Measurements from ENCODE around the gene PTPRG.
"Not testable (repeated sequence)": the region's sequence is repeated elsewhere in the genome, so short reads cannot be mapped to it uniquely, and the experiment has no call there.

Gene PTPRG

DNA sequence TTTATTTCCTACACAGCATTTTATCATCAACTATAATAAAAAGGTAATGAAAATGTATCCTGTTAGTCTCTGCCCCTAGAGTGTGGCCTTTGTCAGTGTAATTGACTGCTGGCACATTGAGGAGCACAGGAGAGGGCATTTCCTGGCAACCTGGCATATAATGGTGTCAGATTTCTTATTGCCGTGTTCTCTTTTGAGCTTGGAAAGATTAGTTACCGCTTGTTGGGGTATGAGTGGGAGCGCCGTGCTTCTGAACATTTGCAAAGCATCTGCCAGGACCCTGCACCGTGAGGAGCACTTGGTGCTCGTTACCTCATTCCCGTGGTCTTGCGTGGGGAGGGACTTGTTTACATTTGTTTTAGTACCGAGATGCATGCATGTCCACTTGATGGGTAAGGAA lies 124.4 kb downstream of the PTPRG start:
- no peak for DNase-seq (ENCODE audit: low spot score)

- DNase-seq (ENCODE audit: low spot score) = no peak
These were observed 124.9 kb downstream of the PTPRG start for GRCh38 chr3:61686228-61686648.

- no peak for DNase-seq (ENCODE audit: low spot score)
These were observed 125.8 kb downstream of the PTPRG start for GRCh38 chr3:61687206-61687605.

- DNase-seq (ENCODE audit: low spot score) = no peak
These were observed 126.4 kb downstream of the PTPRG start for GRCh38 chr3:61687663-61688306.

GRCh38 chr3:61688307-61688984 lies 127.1 kb downstream of the PTPRG start:
- DNase-seq (ENCODE audit: low spot score) = no peak

DNA sequence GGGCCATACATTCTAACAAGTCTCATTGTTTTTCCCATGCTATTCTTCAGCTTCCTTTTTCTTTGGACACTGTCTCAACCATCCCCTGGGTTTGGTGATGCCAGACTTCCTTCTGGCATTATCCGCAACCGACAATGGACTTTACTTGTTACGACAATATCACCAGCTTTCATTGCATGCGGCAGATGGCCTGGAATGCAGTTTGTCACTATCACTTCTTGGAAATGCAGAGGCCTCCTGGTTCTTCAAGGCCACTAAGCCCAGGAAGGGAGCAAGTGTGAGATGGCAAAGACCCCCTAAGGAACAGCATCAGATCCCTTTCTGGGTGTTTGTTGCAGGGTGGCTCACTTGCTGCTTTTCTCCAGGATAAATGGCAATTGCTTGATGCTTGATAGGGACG lies 128.6 kb downstream of the PTPRG start:
- no peak for DNase-seq (ENCODE audit: low spot score)

GRCh38 chr3:61691466-61691865 lies 130.1 kb downstream of the PTPRG start:
- no peak for DNase-seq (ENCODE audit: low spot score)

DNA sequence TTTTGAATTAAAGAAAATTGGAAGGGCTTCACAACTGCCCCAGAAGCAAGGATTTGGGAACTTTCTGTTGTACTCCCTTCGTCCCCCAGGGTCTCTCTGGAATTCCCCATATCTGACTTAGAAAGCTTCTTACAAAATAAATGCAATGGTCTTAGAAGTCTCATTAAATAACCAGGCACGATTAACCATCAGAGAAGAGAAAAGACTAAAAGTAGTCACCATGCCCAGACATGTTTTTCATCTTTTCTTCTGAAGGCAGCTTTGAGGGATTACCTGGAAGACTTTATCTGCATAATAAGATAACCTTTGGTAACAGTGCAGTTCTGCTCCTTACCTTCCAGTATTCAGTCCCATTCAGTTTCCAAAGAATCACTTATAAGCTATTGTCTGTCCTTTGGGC lies 135.9 kb downstream of the PTPRG start:
- DNase-seq (ENCODE audit: low spot score) = no peak

DNA sequence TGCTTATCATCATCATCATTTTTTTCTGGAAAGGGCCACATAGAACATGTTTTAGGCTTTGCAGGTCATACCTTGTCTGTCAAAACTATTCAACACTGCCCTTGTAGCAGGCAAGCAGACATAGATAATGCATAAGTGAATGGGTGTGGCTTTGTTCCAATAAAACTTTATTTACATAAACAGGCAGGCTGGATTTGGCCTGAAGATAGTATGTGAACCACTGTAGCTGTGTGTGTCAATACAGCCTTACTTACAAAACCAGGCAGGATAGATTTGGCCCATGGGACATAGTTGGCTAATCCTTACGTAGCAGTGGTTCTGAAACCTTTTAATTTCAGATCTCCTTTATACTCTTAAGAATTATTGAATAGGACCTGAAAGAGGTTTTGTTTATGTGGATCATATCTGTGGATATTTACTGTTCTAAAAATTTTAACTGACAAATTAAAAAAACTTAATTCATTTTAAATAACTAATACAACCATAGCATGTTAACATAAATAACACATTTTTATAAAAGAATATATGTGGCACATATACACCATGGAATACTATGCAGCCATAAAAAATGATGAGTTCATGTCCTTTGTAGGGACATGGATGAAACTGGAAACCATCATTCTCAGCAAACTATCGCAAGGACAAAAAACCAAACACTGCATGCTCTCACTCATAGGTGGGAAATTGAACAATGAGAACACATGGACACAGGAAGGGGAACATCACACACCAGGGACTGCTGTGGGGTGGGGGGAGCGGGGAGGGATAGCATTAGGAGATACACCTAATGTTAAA lies 137.1 kb downstream of the PTPRG start:
- DNase-seq (ENCODE audit: low spot score) = not testable (repeated sequence)

- no peak for DNase-seq (ENCODE audit: low spot score)
These were observed 138.3 kb downstream of the PTPRG start for GRCh38 chr3:61699622-61700021.

DNA sequence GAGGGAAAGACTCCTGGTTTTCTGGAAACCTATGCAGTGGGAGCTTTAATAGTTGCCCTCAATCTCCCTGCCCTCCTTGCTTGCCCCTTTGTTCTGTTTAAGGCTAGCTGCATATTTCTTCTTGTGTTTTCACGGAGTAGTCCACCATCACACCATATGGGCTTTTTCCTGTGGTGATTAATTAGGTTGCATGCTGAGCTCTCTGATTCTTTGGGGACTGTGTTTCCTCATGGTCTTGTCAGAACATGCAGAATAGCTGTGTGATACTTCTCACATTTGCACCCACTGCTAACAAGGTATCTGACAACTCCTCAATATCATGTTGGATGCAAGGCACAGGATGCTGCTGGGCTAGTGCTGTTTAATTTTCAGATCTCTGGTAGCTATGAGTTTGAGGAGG lies 139.6 kb downstream of the PTPRG start:
- DNase-seq (ENCODE audit: low spot score) = no peak

DNA sequence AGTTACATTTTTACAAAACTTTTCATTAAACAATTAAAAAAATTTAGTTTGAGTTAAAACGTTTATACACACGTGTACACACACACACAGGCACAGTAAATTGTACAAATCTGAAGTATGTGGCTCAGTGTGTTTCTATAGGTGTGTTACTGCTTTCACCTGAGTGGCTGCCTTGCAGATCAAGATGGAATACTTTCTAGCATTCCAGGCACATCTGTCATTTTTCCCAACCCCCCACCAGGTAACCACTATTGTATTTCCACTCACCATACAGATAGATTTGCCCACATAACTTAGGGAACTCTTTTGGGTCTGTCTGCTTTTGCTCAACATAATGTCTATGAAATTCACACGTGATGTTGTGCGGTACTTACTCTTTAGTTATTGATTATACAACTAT lies 141.1 kb downstream of the PTPRG start:
- no peak for DNase-seq (ENCODE audit: low spot score)

GRCh38 chr3:61704807-61705206 lies 143.4 kb downstream of the PTPRG start:
- no peak for DNase-seq (ENCODE audit: low spot score)

DNA sequence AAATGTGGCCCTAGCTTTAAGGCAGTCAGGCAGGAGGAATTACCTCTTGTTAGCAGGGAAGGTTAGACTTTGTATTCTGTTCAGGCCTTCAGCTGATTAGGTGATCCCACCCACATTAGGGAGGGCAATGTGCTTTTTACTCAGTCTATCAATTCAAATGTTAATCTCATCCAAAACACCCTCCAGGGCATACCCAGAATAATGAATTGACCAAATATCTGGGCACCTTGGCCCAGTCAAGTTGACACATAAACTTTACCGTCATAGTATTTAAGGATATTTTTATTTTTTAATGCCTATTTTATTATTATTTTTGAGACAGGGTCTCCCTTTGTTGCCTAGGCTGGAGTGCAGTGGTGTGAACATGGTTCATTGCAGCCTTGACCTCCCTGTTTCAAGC lies 146.1 kb downstream of the PTPRG start:
- DNase-seq (ENCODE audit: low spot score) = no peak

DNA sequence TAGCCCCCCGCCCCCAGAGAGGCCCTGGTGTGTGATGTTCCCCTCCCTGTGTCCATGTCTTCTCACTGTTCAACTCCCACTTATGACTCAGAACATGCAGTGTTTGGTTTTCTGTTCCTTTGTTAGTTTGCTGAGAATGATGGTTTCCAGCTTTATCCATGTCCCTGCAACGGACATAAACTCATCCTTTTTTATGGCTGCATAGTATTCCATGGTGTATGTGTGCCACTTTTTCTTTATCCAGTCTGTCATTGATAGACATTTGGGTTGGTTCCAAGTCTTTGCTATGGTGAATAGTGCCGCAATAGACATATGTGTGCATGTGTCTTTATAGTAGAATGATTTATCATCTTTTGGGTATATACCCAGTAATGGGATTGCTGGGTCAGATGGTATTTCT lies 149.5 kb downstream of the PTPRG start:
- DNase-seq (ENCODE audit: low spot score) = not testable (repeated sequence)

DNA sequence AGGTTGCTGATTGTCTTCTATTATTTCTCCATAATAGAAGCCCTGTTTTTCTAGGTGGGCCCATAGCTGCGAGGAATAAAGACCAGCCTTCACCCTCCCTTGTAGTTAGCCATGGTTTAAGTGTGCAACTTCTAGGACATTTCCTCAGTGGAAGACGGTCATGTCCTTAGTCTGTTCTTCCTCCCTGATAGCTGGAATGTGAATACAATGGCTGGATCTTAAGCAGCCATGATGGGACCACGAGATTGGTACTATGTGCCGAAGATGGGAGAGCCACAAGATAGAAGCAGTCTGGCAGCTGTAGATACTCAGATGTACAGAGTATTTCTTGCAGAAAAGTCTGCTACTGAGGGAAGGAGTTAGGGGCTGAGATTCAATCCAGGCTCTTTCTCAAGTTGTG lies 152.9 kb downstream of the PTPRG start:
- no peak for DNase-seq (ENCODE audit: low spot score)

DNA sequence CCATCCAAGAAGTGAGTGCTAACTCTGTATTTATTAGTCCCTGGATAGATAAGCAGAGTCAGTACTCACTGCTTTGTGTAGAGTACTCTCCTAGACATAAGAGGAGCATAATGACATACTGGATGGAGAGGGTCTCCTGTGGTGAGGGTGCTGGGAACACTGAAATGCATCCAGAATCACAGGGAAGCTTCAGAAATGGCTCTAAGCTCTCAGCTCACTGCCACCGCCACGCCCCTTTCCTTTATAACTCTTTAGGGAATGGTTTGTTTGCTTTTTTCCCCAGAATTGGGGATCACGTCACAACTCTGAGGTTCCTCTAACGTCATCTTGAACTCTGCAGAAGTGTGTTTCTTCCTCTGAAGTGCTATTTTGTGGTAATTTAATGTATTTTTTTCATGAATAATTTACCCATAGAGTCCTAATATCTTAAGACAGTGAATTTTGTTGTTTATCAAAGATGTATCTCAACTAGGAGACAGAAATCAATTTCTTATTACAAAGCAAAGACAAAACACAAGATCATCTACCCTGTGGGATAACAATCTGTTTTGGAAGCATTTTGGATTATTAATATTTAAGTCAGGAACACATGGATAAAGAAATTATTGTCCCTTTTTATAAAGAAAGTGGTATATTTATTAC lies 154.6 kb downstream of the PTPRG start:
- no peak for DNase-seq (ENCODE audit: low spot score)

DNA sequence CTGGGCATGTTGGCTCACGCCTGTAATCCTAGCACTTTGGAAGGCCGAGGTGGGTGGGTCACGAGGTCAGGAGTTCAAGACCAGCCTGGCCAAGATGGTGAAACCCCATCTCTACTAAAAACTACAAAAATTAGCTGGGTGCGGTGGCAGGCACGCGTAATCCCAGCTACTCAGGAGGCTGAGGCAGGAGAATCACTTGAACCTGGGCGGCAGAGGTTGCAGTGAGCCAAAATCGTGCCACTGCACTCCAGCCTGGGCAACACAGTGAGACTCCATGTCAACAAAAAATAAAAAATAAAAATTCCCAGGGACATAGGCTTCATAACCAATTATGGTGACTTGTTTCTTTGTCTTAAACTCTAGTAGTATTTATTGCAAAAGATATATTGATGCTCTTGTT lies 155.3 kb downstream of the PTPRG start:
- DNase-seq (ENCODE audit: low spot score) = not testable (repeated sequence)

DNA sequence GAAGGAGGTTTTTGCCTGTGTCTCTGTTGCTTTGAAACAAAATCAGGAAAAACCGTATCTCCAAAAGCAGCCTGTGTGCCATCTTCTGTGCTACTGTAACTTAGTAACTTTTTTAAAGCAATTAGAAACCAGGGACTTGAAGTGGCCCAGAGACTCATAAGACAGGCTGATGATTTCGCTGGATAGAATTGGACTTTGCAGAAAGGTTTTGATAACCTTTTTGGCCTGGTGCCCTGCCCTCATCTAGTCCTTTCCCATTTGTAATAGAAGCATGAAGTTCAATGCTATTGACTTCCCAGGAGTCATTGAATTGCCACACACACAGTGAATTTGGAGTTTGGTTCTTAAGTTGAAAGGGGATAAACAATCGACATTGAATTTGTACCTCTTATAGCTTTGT lies 157.2 kb downstream of the PTPRG start:
- DNase-seq (ENCODE audit: low spot score) = no peak

- no peak for DNase-seq (ENCODE audit: low spot score)
These were observed 158.1 kb downstream of the PTPRG start for GRCh38 chr3:61719278-61719977.

GRCh38 chr3:61723038-61723437 lies 161.7 kb downstream of the PTPRG start:
- no peak for DNase-seq (ENCODE audit: low spot score)

DNA sequence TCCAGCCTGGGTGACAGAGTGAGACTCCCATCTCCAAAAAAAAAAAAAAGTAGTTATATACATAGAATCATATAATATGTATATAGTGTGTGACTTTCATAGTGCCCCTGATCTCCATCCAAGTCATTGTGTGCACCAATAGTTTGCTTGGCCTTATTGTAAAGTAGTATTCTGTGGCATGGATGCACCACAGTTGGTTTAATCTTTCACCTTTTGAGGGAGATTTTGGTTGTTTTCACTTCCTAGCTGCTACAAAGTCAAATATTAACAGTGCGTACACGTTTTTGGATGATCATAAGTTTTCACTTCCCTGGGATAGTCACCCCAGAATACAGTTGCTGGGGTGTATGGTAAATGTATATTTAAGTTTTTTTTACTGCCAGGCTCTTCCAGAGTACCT lies 162.8 kb downstream of the PTPRG start:
- DNase-seq (ENCODE audit: low spot score) = no peak
